Activated CD4-positive, CD25-positive, alpha-beta regulatory T cell treated with anti-CD3 and anti-CD28 coated beads, Interleukin-2, amount 50 U/mL, for 72 hours (primary cell): ENCODE measurements around the gene CEMIP.

Experiments
- DNase-seq: peaks from one replicate; pipeline ENCODE4 v3.0.0; 2021

CEMIP gene

DNA sequence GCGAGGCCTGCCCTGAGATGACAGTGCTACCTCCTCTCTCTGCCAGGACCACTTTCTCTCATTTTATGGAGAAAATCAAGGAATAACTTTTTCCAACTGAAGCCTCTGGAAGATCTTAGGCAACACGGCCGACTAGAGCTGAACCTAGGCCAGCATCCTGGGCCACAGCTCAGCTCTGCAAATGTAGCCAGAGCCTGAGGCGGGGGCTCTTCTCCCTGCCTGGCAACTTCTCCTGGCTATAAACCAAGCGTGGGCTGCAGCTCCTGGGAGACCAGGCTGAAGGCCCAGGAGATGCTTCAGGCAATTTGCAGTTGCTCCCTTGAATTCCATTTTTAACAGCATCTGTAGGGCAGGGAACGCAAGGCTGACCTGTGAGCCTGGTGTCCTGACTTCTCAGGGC is 74.9 kb downstream of the CEMIP start:
- DNase-seq: no peak

DNA sequence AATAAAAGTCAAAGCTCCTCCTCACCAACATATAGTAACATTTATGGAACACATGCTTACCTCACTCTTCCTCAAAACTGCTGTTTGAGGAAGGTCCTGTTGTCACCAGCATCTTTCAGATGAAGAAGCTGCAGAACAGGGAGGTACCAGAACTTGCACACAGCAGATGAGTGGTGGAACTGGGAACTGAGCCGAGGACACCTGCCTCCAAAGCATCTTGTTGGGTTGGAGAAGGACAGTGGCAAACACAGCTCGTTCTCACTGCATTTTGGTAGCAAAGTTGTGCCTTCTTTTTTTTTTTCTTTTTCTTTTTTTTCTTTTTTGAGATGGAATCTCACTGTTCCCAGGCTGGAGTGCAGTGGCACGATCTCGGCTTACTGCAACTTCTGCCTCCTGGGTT is 76.0 kb downstream of the CEMIP start:
- no peak for DNase-seq

DNA sequence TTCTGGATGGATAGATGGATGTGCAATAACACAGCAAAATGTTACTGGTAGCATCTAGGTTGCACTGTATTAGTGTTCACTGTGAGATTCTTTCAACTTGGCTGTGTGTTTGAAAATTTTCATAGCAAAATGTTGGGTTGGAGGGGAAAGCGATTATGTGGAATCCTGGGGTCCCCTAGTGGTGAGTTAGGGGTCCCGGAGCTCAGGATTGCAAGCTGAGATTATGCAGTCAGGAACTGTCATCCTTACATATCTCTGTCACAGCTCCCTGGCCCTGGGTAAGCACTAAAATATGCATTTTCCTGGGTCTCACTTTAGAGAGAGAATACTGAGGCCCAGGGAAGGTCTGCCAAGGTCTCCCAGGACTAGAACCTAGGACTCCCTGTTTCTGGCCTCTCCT is 77.2 kb downstream of the CEMIP start:
- no peak for DNase-seq

DNA sequence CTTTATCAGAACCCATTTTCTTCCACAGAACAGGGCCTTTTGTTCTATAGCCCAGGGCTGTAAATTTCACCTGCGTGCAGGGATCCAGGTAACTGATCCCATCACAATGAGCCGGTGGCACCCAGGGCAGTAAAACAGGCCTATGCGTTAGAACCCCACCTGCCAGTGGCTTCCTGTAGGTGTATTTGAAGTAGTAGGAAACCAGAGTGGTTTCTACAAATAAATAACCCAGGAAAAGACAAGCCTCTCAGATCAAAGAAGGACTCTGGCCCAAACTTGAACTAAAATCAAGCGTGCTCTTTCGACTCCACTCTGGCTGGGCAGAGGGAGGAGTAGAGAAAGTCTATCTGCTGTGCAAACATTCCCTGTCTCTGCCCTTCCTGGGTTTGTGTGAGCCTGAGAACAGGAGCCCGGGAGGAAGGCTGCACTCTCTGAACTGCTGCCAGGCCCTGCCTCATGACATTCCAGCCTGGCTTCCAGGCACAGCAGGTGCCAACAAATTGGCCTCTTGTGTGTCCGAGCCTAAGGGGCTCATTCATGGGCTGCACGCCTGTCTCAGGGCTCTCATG is 77.7 kb downstream of the CEMIP start:
- no peak for DNase-seq

DNA sequence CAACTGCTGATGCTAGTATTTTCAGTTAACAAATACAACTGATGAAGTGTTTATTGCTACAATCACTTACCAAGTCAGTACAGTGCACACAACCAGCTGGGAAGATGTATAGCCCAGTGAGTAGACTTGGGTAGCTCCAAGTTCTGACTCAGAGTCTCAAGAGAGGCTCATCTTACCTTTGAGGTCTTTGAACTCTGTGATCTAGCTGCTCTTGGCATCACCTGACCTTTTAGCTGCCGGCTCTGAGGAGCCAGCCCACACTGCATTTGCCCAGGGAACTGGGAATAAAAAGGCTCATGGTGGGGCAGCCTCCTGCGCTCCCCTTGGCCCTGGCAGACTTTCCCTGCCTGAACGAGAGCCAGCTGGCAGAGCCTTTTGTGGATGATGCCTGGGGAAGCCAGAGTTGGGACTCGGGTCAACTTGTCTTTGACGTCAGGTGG is 82.6 kb downstream of the CEMIP start:
- DNase-seq: no peak

DNA sequence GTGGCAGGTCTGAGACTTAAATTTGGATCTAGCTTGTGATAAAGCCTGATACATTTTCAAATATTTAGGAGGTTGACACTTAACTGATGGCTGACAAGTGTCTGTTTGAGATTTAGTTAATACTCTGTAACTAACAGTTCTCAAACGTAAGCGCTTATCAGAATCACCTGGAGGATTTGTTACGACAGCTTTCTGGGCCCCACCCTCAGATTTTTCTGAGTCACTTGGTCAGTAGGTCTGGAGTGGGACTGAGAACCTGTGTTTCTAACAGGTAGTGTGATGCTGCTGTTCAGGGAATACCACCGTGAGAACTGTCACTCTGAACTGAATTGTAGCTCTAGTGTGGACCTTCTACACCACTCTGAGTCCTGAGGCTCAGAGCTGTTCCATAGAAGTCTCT is 85.5 kb downstream of the CEMIP start:
- no peak for DNase-seq

DNA sequence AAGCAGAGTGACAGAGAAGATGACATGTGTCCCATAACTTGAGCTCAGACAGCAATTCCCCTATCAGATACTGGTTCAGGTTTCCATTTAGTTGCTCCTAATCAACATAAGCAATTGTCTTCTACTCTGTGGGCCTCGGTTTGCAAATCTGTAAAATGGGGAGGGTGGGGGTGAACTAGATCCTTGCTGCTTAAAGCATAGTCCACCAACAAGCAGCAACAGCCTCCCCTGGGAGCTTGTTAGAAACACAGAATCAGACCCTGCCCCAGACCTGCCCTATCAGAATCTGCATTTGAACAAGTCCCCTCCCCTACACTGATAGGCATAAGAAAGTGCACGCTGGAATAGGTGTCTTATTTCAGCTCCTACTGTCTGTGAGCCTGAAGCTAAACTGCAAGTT is 87.8 kb downstream of the CEMIP start:
- no peak for DNase-seq

DNA sequence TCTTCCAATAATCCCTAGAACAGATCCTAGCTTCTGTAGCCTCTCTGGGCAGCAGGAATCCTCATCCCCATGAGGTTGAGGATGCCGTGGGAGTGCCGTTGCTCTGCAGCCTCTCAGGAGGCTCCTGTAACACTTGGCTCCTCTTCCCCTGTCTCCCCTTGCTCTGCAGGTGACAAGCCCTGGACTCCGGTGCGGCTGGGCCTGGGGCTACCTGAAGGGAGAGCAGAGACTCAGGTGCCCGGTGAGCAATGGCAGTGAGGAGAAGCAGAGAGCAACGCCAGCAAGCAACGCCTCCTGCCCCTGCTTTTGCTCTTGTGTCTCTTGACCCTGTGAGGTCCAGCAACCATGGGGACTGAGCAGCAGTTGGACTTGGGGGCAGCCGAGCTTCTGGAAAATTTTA is 91.2 kb downstream of the CEMIP start:
- no peak for DNase-seq

DNA sequence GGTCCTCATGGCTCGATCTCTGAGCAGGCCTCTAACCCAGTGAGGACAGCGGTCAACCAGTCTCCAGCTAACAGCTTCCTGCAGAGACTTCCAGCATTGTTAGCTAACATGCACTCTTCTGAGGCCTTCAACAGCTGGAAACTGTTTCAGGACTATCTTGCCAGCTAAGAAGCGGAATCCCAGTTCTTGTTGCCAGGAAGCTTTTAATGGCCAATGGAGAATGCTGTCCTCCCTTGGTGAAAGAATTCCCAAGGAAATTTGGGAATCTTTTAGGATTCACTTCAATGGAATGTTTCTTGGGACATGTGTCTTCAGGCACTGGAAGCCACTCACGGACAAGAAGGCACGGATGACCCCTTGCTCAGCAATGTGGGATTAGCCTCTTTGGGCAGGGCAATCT is 91.7 kb downstream of the CEMIP start:
- DNase-seq: no peak

DNA sequence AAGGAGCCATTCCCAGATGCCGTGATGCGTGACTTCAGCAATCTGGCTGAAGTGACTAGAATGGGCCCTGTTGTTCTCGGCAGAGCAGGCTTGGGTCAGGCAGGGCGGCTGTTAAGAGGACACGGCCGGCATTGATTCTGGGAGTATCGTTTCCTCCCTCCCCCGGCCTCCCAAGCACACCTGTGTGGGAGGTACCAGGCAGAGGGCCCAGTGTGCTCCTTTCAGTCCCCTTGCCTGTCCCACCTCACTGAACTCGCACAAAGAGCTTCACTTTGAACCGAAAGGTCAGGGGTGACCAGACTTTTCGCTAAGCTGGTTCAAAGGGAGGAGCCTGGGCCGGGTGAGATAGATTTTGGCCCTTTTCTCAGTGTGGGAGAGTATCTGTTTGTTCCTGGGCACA is 92.7 kb downstream of the CEMIP start:
- no peak for DNase-seq

DNA sequence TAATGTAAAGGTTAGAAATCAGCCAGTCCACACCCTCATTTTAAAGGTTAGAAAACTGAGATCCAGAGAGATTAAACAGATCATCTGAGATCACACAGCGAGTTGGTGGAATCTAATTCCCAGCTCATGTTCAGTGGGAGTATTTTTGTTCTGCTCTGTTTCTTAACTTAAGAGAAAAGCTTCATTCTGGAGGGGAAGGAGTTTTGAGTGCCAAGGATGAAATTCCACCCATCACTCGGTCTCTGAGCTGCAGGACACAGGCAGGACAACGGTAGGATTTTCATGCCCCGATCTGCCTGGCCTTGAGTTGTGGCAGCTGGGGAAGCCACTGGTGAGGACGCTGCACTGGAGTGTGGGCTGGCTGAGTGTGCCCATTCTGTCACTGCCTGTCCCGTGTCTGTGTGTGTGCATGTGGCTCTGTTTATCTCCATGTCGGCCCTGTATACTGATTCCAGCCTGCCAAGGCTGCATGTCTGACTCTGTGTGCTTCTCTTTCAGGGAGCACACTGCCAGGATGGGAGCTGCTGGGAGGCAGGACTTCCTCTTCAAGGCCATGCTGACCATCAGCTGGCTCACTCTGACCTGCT is 94.3 kb downstream of the CEMIP start:
- DNase-seq: no peak

DNA sequence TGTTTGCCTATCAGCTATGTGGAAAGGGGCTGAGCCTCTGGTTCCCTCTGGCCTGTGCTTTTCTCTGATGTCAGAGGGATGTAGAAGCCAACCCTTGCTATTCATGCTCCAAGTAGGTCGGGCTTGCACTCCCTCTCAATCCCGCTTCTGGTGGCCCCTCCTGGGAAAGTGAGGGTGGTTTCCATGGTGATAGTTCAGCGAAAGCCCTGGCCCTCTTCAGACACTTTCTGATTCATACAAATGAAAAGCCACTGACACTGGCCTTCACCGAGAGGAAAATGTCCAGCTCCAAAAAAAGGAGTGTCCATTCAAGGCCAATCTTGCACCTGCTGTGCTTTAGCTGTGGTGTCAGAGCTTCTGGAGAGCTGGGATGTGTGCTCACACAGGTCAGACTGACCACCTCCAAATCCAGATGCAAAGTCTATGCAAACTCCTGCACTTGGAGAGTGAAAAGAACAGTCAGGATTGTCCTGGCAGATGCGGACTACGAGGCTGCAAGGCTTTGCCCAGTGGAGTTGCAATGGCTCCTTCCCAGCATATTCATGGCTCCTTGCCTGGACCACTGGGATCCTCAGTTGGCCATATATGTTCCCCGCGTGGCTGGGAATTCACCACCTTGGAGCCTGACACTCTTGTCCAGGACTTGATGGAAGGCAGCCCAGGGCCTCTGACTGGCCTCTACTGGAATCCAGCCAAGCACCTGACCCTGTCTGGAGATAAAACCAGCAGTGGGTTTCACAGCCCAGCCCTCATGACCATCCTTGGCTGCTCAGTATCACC is 96.6 kb downstream of the CEMIP start:
- no peak for DNase-seq

DNA sequence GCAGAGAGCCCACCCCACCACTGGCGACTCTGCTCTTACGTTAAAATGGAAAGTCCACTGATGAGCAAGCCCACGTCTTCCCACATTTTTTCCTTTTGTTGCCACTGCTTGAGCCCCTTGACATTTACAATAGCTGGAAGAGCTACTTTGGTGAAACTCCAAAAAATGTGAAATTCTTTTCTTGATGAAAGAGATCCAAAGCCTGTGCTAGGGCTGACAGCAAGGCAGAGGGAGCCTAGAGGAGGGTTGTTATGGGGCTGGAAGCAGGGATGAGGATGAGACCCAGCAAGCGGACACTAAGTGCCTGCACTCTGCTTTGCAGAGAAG is 97.1 kb downstream of the CEMIP start:
- no peak for DNase-seq

DNA sequence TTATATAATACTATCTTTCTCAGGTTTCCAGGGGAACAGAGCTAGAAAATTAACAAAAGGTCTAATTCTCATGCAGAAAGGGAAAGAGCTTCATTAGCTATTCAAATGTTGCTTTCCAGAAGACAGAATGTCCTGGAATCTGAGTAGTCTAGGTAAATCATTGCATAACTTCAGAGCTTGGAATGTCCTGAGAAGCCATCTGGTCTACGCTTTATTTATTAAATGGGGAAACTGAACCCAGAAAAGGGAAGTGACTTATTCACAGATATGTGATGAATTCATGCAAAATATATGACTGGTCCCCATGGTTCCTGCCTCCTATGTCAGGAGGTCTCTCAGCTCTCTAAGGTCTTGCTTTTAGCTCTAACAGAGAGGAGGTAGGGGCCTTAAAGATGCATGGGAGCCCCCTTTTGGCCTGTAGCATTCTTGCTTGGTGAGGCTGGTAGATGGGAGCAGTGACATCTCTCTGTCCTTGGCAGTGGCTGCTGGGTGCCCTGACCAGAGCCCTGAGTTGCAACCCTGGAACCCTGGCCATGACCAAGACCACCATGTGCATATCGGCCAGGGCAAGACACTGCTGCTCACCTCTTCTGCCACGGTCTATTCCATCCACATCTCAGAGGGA is 99.2 kb downstream of the CEMIP start:
- no peak for DNase-seq

DNA sequence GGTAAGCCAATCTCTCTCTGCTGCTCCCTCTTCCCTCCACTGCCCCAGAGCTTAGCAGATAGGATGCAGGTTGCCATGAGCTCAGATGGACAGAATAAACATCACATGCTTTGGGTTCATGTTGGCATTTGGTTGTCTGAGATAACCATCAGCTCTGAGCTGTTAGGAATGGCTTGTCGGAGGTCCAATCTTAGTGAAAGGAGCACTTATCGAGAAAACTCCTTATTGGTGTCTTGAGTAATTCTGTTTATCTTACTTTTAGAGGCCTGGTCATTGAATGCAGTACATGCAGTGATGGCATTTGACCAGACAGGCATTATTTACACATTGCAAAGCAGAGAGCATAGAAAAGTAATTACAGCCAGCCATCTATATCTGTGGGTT is 99.7 kb downstream of the CEMIP start:
- DNase-seq: no peak

DNA sequence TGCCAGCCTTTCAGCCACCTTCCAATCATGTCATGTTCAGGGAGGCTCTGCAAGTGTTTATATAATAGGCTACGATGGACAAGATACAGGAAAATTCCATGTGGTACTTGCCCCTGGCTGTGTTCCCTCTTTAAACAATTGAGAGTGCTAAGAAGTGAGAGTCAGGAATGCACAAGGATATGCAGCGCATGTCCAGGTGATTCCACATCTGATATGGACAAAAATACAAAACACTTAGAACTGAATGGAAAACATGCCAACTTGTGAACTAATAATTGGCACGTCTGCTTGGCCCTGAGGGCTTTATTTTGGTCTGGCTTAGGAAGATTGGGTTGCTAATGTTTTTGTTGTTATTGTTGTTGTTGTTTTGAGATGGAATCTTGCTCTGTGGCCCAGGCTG is 100.9 kb downstream of the CEMIP start:
- no peak for DNase-seq

DNA sequence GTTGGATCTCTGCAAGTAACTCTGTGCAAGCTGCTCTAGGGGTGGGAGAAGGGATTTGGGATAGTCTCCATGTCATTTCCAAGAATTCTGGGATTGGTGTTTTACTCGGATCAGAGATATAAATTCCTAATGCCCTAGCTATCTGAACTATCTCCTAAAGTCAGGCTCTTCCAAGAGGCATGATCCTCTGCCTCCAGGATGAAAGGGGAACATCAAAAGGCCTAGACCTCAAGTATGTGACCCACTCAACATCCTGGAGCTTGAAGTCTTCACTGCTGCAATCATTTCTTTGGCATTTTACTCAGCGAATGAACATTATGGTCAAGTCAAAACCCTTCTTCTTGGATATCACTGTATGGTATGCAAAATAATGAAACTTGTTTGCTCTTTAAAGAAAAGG is 104.5 kb downstream of the CEMIP start:
- DNase-seq: no peak

DNA sequence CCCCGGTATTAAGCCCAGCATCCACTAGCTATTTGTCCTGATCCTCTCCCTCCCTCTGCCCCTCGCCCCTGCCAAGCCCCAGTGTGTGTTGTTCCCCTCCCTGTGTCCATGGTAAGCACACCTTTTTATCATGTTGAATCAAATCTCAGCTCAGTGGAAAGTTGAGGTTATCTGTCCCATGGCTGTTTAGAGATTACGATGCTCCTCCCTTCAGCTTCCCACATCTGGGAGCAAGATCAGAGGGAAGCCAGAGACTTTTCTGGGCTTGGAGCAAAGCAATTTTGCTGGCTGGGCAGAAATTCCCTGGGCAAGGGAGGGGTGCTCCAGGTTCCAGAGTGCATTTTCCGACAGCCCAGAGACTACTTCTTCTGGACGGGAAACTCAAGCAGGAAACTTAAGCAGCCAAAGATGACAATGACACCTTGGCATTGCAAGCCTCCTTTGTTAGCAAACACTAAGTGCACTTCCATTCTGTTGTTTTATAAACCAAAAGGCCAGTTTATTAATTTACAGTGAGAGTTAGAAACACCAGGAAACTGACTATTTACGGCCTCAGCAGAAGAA is 105.9 kb downstream of the CEMIP start:
- no peak for DNase-seq

DNA sequence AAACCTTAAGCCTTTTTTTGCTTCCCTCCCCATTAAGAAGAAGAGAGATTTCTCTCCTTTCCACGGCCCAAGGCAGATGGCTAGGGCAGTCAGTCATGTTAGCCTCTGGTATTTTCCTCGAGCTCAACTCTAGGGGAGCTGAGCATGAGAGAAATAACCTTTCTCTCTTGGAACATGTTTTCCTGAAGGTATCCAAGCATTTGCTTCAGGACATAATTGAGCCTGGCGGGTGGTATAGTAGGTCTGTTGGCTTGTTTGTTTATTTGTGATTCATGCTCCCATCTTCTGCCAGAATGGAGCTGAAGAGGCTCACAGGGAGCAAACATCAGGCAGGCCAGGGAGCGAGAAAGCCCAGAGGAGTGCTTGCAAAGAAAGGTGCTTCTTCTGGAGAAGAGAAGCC is 108.0 kb downstream of the CEMIP start:
- no peak for DNase-seq

DNA sequence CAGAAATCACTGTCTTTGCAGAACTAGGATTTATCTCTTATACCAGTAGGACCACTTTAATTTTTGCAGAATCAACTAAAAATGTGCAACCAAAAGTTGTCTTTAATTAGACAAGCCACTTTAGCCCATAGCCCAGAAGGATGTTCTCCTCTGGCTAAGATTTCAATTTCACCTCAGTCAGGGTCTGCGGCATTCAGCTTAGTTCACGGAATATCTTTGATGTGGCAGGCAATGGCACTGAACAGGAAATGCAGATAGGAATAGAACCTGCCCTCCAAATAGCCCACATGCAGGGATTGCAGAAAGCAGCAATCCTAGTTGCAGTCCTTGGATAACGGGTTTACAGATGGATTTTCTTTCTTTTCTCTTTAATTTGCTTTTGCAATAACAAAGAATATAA is 109.7 kb downstream of the CEMIP start:
- no peak for DNase-seq

DNA sequence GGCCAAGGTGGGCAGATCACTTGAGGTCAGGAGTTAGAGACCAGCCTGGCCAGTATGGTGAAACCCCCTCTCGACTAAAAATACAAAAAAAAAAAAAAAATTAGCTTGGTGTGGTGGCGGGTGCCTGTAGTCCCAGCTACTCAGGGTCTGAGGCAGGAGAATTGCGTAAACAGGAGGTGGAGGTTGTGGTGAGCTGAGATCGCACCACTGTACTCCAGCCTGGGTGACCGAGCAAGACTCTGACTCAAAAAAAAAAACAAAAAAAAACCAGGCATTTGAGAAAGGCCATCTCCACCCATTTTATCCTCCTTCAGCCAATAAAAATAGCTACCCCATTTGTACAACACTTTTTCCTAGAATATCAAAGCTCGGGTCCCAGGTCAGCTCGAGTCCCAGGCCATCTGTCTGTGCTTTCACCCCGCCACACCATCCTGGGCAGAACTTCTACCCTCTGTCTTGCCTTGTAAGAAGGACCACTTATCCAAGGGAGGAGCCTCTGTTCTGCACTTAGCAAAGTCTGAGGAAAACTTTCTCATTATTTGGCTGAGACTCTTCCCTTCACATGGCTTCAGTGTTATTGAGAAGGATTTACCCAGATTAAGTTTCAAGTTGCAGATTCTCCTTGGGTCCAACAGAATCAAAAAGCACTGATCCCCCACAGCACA is 111.3 kb downstream of the CEMIP start:
- no peak for DNase-seq

DNA sequence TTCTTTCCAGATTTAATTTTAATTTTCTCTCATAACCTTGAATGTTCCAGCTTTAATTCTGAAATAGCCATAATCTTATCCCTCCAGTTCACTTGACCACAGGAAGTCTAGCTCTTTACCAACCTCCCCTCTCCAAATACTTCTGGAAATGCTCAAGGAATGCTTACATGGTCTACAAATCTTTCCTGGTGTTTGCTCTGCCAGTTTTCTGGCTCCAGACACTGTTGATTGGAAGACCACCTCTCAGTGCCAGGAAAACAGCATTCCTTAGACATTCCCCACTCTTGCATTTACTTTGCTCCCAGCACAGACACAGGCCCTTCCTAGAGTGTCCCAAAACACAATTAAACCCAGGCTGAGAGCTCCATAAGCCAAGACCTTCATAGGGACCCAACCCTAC is 111.8 kb downstream of the CEMIP start:
- no peak for DNase-seq

DNA sequence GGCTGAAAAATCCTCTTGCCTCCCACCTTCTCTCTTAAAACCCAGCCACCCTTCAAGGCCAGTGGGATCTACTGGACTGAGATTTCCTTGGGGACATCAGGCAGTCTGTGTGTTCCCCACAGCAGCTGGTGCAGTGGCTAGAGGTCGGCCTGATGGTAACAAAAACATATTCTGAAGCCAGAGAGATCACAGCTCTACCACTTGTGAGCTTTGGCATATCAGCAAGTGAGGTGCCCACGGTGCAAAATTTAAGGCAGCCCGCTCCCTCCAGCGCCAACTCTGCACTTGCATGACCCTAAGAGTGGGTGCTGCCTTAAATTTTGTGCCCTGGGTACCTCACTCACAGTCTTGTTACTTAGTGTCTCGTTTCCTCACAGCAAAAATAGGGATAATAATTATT is 113.2 kb downstream of the CEMIP start:
- DNase-seq: no peak

DNA sequence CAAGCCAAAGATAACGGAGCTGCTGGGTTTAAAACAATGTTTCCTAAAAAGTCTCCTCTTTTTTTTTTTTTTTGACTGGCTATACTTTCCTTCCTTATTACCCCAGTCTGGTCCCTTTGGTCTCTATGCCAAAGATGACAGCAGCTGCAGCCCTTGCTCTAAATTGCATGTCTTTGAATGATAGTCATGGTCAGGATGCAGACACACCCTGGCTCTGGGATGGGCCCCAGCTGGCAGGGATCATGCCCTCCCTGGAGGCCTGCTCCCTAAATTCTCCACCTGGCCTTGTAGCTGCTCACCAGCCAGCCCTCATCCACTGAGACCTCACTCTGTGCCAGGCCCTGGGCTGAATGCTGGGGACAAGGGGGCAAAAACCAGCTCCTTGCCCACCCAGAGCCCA is 114.6 kb downstream of the CEMIP start:
- no peak for DNase-seq
